HFFc6 (cell line): ENCODE measurements around the gene DDOST. TPM values are rescaled to one million over a fixed set of nuclear protein-coding genes. Genes with fewer than 3 reads are reported as not detected.

Source experiments
- DNase-seq: peaks from one replicate; pipeline ENCODE4 v3.0.0-alpha.2; 2018
- H3K27ac Mint-ChIP-seq: 2 replicates; pipeline ENCODE4 v1.8.0; 2020; ENCODE audit warnings: mild to moderate bottlenecking, mixed read lengths
- H3K27me3 Mint-ChIP-seq: 2 replicates; pipeline ENCODE4 v1.8.0; 2021; ENCODE audit warnings: mild to moderate bottlenecking, moderate library complexity, mixed read lengths; ENCODE audit not compliant: insufficient read depth
- H3K36me3 Mint-ChIP-seq: 2 replicates; pipeline ENCODE4 v1.8.0; 2021; ENCODE audit warnings: low read depth, mixed read lengths
- H3K4me1 Mint-ChIP-seq: 2 replicates; pipeline ENCODE4 v1.8.0; 2020; ENCODE audit warnings: low read depth, mixed read lengths
- H3K4me3 Mint-ChIP-seq: 2 replicates; pipeline ENCODE4 v1.8.0; 2020; ENCODE audit warnings: mild to moderate bottlenecking, moderate library complexity, mixed read lengths
- H3K9me3 Mint-ChIP-seq: 2 replicates; pipeline ENCODE4 v1.8.0; 2020; ENCODE audit warnings: mild to moderate bottlenecking, mixed read lengths
- total RNA-seq, 6 experiments: library from RNA; stranded (reverse); fragmentation: NEBNext Ultra II Directional; extraction: Animal tissue kit (Norgen Biotek cat#: 25700); gene quantifications; 2 replicates in 1 of 6; 3 replicates in 5 of 6; pipeline ENCODE4 v1.2.3, GENCODE V29; 2021
- TF ChIP-seq, protein P1 (sequence below): fragments of 200-600 bp; sonication (generic); IDR thresholded peaks from 2 replicates; pipeline ENCODE4 v1.5.0; 2021; ENCODE audit warnings: antibody characterized with exemption, mild to moderate bottlenecking

The DDOST gene
- total RNA-seq, 6 experiments from 2014 or later, result 266 to 291 (median 281) TPM

DNA sequence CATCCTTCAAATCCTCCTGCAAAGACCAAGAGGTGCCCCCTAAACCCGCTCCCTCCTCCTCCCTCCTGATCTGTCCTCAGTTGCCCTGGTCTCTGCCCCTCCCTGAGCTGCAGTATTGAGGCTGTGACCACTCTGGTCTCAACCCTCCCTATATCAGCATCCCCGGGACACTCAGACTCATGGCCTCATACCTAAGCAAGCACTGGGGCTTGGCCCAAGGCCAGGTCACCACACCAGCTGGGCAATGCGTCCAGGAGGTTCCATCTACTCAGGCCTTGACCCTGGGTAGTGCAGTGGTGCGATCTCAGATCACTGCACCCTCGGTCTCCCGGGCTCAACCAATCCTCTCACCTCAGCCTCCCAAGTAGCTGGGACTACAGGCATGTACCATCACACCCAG lies 46.9 kb upstream of the DDOST start:
- Mint-ChIP-seq H3K36me3 (peaks cover 8% of the 10 kb centered on the region; the same call in 1 of the 2 replicates), H3K4me3 (no peak overlapping the region), H3K9me3 (no peaks in the 10 kb centered on the region), H3K4me1 (peaks cover 6% of the 10 kb centered on the region; the same call in 1 of the 2 replicates), H3K27ac (no peak overlapping the region), H3K27me3 (no peaks in the 10 kb centered on the region; the same call in 1 of the 2 replicates)
- no peak for DNase-seq
- TF ChIP-seq, protein P1, sequence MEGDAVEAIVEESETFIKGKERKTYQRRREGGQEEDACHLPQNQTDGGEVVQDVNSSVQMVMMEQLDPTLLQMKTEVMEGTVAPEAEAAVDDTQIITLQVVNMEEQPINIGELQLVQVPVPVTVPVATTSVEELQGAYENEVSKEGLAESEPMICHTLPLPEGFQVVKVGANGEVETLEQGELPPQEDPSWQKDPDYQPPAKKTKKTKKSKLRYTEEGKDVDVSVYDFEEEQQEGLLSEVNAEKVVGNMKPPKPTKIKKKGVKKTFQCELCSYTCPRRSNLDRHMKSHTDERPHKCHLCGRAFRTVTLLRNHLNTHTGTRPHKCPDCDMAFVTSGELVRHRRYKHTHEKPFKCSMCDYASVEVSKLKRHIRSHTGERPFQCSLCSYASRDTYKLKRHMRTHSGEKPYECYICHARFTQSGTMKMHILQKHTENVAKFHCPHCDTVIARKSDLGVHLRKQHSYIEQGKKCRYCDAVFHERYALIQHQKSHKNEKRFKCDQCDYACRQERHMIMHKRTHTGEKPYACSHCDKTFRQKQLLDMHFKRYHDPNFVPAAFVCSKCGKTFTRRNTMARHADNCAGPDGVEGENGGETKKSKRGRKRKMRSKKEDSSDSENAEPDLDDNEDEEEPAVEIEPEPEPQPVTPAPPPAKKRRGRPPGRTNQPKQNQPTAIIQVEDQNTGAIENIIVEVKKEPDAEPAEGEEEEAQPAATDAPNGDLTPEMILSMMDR, result no peak

DNA sequence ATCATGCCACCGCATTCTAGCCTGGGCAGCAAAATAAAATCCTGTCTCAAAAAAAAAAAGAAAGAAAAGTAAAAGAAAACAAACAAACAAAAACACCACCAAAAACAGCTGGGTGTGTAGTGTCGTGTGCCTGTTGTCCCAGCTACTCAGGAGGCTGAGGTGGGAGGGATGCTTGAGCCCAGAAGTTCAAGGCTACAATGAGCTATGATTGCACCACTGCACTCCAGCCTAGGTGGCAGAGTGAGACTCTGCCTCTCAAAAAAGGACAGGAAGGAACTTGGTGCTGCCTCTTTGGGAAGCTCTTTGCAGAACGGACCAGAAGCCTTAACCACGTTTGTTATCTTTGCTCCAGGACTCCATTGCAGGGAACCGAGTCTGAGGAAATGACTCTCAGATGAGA lies 45.7 kb upstream of the DDOST start:
- no peaks in the 10 kb centered on the region for H3K9me3 Mint-ChIP-seq
- no peaks in the 10 kb centered on the region; the same call in 1 of the 2 replicates for H3K27me3 Mint-ChIP-seq
- no peak for DNase-seq
- H3K4me3 Mint-ChIP-seq, result no peak overlapping the region
- peaks cover 6% of the 10 kb centered on the region; the same call in 1 of the 2 replicates for H3K4me1 Mint-ChIP-seq
- peaks cover 10% of the 10 kb centered on the region; the same call in 1 of the 2 replicates for H3K36me3 Mint-ChIP-seq
- H3K27ac Mint-ChIP-seq, result no peak overlapping the region
- TF ChIP-seq, protein P1, result no peak

DNA sequence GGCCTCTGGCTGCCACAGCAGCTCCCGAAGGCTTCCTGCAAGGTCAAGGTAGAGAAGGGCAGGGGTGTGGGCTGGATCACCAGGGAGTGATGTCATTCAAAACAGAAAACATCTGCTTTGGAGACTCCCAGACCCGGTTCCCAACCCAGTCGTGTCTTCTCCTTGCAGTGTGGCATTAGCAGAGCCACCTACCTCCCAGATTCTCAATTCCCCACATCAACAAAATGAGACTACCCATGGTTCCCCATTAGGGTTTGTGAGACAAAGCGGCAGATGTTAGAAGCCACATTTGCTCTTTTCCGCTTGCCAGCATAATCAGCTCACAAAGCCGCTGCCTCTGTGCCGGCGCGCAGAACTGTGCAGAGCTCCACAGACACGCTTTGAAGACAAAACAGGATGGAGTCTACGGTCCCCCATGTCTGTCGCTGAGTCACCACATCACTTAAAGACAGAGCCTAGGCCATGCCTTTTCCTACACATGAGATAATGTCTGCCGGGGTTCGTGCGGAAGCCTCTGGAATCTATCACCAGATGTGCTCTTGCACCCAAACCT lies 44.1 kb upstream of the DDOST start:
- no peak for DNase-seq
- TF ChIP-seq, protein P1, result no peak
- no peak overlapping the region for H3K4me3 Mint-ChIP-seq
- H3K27ac Mint-ChIP-seq, result no peak overlapping the region
- H3K9me3 Mint-ChIP-seq, result no peaks in the 10 kb centered on the region
- peaks cover 10% of the 10 kb centered on the region; the same call in 1 of the 2 replicates for H3K36me3 Mint-ChIP-seq
- H3K27me3 Mint-ChIP-seq, result no peaks in the 10 kb centered on the region; the same call in 1 of the 2 replicates
- H3K4me1 Mint-ChIP-seq, result peaks cover 12% of the 10 kb centered on the region

DNA sequence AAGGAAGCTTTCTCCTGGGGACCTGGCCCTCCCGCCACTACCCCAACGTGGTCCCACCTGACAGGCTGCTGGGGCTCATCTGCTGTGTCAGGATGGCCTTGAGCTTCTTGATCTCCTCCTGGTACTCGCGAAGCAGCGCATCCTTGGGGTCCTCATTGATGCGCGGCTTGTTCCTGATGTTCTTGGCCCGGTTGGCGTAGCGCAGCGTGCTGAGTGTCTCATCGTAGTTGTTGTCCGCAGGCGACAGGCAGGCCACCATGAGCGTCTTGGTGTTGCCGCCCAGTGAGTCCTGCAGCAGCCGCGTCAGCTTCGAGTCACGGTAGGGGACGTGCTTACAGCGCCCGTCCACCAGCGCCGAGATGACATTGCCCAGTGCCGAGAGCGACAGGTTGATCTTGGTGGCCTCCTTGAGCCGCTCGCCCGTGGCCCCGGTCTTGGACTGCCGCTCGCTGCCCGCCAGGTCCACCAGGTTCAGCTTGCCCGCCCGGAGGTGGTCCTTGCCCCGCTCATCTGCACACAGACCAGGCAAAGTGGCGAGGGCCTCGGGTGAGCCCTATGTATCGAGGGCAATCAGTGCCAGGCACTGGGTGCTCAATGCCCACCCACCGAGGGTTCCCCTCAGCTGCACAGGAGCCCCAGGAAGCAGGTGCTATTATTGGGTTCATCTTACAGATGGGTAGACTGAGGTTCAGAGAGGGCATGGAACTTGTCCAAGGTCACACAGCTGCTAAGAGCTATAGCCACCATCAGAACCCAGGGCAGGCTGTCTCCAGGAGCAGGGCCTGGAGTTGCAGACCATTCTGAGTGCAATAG lies 43.4 kb upstream of the DDOST start:
- TF ChIP-seq, protein P1, result no peak
- no peak for DNase-seq
- Mint-ChIP-seq H3K36me3 (peaks cover 10% of the 10 kb centered on the region; the same call in 1 of the 2 replicates), H3K27me3 (peaks cover 2% of the 10 kb centered on the region), H3K27ac (no peak overlapping the region), H3K9me3 (no peaks in the 10 kb centered on the region), H3K4me3 (no peak overlapping the region), H3K4me1 (peaks cover 15% of the 10 kb centered on the region)

DNA sequence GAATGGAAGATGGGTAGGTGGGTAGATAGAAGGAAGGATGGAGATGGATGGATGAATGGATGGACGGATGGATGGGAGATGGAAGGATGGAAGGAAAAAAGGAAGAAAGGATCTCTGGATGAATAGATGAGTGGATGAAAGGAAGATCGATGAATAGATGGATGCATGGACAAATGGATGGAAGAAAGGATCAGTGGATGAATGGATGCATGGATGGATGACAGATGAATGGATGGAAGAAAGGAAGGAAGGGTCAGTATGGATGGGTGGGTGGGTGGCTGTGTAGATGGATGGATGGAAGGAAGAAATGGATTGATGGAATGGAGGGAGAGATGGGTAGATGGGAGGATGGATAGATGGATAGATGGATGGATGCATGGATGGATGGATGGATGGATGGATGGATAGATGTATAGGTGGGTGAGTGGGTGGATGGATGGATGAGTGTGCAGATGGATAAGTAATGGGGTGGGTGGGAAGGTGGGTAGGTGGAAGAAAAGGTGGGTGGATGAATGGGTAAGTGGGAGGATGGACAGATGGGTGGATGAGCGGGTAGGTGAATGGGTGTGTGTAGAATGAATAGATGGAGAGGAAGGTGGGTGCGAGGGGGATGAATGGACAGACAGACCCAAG lies 42.1 kb upstream of the DDOST start:
- TF ChIP-seq, protein P1, result no peak
- Mint-ChIP-seq H3K9me3 (no peaks in the 10 kb centered on the region), H3K36me3 (peaks cover 16% of the 10 kb centered on the region; the same call in 1 of the 2 replicates), H3K4me1 (peaks cover 27% of the 10 kb centered on the region), H3K27ac (no peak overlapping the region), H3K4me3 (no peak overlapping the region), H3K27me3 (peaks cover 5% of the 10 kb centered on the region)
- DNase-seq, result no peak
